ENCODE results near the gene JAK1.

JAK1 gene

GRCh38 chr1:64848136-64848535 is 118.2 kb downstream of the JAK1 start (continued):
- TF ChIP-seq INSM2 (tag by site-specific recombination; IDR thresholded peaks at IDR 0.05) (no peak), ZNF280D (tag by site-specific recombination; IDR thresholded peaks at IDR 0.05) (no peak), ZBTB20 (tag by site-specific recombination; IDR thresholded peaks at IDR 0.05) (no peak)

- no peak overlapping the region for H3K27ac ChIP-seq (ENCODE audit: extremely low read depth, low read depth, low read length)
- TF ChIP-seq ZNF645 (tag by site-specific recombination; IDR thresholded peaks at IDR 0.05) (no peak), SP2 (tag by site-specific recombination; IDR thresholded peaks at IDR 0.05) (no peak), ZSCAN30 (tag by site-specific recombination; IDR thresholded peaks at IDR 0.05) (no peak), ZNF175 (tag by site-specific recombination; IDR thresholded peaks at IDR 0.05) (no peak), ZBTB1 (tag by site-specific recombination; IDR thresholded peaks at IDR 0.05) (no peak)
- H3K36me3 ChIP-seq (ENCODE audit: control insufficient read depth in 2 of 2, insufficient read depth in 1 of 2, low read length in 2 of 2) = peaks cover 0 to 78% of the 10 kb centered on the region in 2 experiments; a peak in 1 of 3 replicates
- H3K4me1 ChIP-seq (ENCODE audit: control insufficient read depth, insufficient read depth, low read length) = no peaks in the 10 kb centered on the region
- CTCF ChIA-PET = no interaction called here
- POLR2A ChIA-PET = no interaction called here
- no peak overlapping the region for H3K4me3 ChIP-seq (ENCODE audit: low read depth, low read length)
- H3K9me3 ChIP-seq (ENCODE audit: control insufficient read depth, insufficient read depth, low read depth, low read length) = no peaks in the 10 kb centered on the region
Measured at GRCh38 chr1:64847666-64848065, 118.7 kb downstream of the JAK1 start.

GRCh38 chr1:64846573-64847430 is 119.5 kb downstream of the JAK1 start:
- ChIA-PET POLR2A (no interaction called here), CTCF (interaction anchor here (0.6 to 0.7 kb wide), 2 partner anchors 11 to 14 kb away, joined by 3 read pairs; no protein-coding TSS in a partner anchor)
- peaks cover 0 to 73% of the 10 kb centered on the region in 2 experiments; a peak in 1 of 3 replicates for H3K36me3 ChIP-seq (ENCODE audit: control insufficient read depth in 2 of 2, insufficient read depth in 1 of 2, low read length in 2 of 2)
- no peaks in the 10 kb centered on the region for H3K4me1 ChIP-seq (ENCODE audit: control insufficient read depth, insufficient read depth, low read length)
- H3K4me3 ChIP-seq (ENCODE audit: low read depth, low read length) = no peak overlapping the region
- no peak overlapping the region for H3K27ac ChIP-seq (ENCODE audit: extremely low read depth, low read depth, low read length)
- no peaks in the 10 kb centered on the region for H3K9me3 ChIP-seq (ENCODE audit: control insufficient read depth, insufficient read depth, low read depth, low read length)
- no peak for TF ChIP-seq ZNF10 (tag by site-specific recombination; IDR thresholded peaks at IDR 0.05)
- TF ChIP-seq ZBTB1 (tag by site-specific recombination; IDR thresholded peaks at IDR 0.05) = no peak
- no peak for TF ChIP-seq OSR2 (tag by site-specific recombination; IDR thresholded peaks at IDR 0.05)
- no peak for TF ChIP-seq ZNF133 (tag by site-specific recombination; IDR thresholded peaks at IDR 0.05)
- no peak for TF ChIP-seq ZNF221 (tag by site-specific recombination; IDR thresholded peaks at IDR 0.05; ENCODE audit: borderline replicate concordance)
- TF ChIP-seq ZNF266 (tag by site-specific recombination; IDR thresholded peaks at IDR 0.05; ENCODE audit: low read depth) = no peak
- TF ChIP-seq ZNF112 (tag by site-specific recombination; IDR thresholded peaks at IDR 0.05) = no peak
- TF ChIP-seq ZBTB44 (tag by site-specific recombination; IDR thresholded peaks at IDR 0.05) = no peak
- TF ChIP-seq ZFP37 (tag by site-specific recombination; IDR thresholded peaks at IDR 0.05) = no peak
- TF ChIP-seq HOXA7 (CRISPR knock-in tag; IDR thresholded peaks at IDR 0.05; ENCODE audit: borderline replicate concordance) = no peak
- no peak for TF ChIP-seq ZBTB8A (tag by site-specific recombination; IDR thresholded peaks at IDR 0.05)
- no peak for TF ChIP-seq KLF17 (tag by site-specific recombination; IDR thresholded peaks at IDR 0.05)
- TF ChIP-seq ZNF692 (tag by site-specific recombination; IDR thresholded peaks at IDR 0.05) = no peak
- no peak for TF ChIP-seq ZSCAN16 (tag by site-specific recombination; IDR thresholded peaks at IDR 0.05)
- TF ChIP-seq ZNF341 (tag by site-specific recombination; IDR thresholded peaks at IDR 0.05; ENCODE audit: low read depth) = no peak
- TF ChIP-seq FEZF1 (tag by site-specific recombination; IDR thresholded peaks at IDR 0.05) = no peak

Data from HEK293 (cell line).